Fibroblast of mammary gland (primary cell): Measurements from ENCODE around the gene DHX40.
A peak's percentile ranks its signal among the peaks of the same experiment; 100 is the strongest.

Experiments used
- DNase-seq: peaks from one replicate; pipeline ENCODE4 v3.0.0-alpha.2; 2010; ENCODE audit warnings: low read depth
- H3K4me3 ChIP-seq: 2 replicates; pipeline ENCODE4 v1.5.1; 2011; ENCODE audit warnings: low read depth, mild to moderate bottlenecking, low read length, moderate library complexity; ENCODE audit not compliant: control insufficient read depth
- CTCF ChIP-seq: conservative IDR thresholded peaks from 2 replicates; pipeline ENCODE4 v1.5.1; 2011; ENCODE audit warnings: low read depth, low read length, inconsistent platforms; ENCODE audit not compliant: control insufficient read depth, insufficient read depth

DHX40 gene

GRCh38 chr17:59627274-59627673 lies 61.9 kb downstream of the DHX40 start:
- H3K4me3 ChIP-seq, result no peak overlapping the region
- peak; percentile 43 for DNase-seq
- no peak for TF ChIP-seq CTCF

- H3K4me3 ChIP-seq, result no peak overlapping the region
- no peak for DNase-seq
- no peak for TF ChIP-seq CTCF
Observed at GRCh38 chr17:59627770-59628171, 62.4 kb downstream of the DHX40 start.

- H3K4me3 ChIP-seq, result no peak overlapping the region
- DNase-seq, result no peak
- no peak for TF ChIP-seq CTCF
Observed at GRCh38 chr17:59629174-59629573, 63.8 kb downstream of the DHX40 start.

GRCh38 chr17:59631276-59631675 lies 65.9 kb downstream of the DHX40 start:
- no peak for TF ChIP-seq CTCF
- no peak for DNase-seq
- no peak overlapping the region for H3K4me3 ChIP-seq

- no peak overlapping the region for H3K4me3 ChIP-seq
- DNase-seq, result no peak
- no peak for TF ChIP-seq CTCF
Observed at GRCh38 chr17:59632398-59632797, 67.0 kb downstream of the DHX40 start.

- no peak for DNase-seq
- H3K4me3 ChIP-seq, result no peak overlapping the region
- no peak for TF ChIP-seq CTCF
Observed at GRCh38 chr17:59633658-59634359, 68.4 kb downstream of the DHX40 start.
